Measurements from ENCODE around the gene KIFAP3. TPM values are rescaled to one million over a fixed set of nuclear protein-coding genes. Genes with fewer than 3 reads are reported as not detected.
"Not testable (repeated sequence)": the region's sequence is repeated elsewhere in the genome, so short reads cannot be mapped to it uniquely, and the experiment has no call there.

KIFAP3 gene
- total RNA-seq, result 1 to 10 TPM; 8.7 to 8.8 TPM

- intact Hi-C loops (cut with micrococcal nuclease), result loop anchor here (1.0 to 10.0 kb wide), 11 partner anchors 64 to 1413 kb away; partner anchors contain the start of genes BLZF1, FMO4, GORAB and PRRC2C
- Mint-ChIP-seq H3K27me3 (ENCODE audit: low read depth) (no peaks in the 10 kb centered on the region), H3K27ac (peak within 1 kb of the TSS; percentile 74), H3K9me3 (peaks cover 8% of the 10 kb centered on the region), H3K4me3 (peak within 1 kb of the TSS; percentile 92), H3K36me3 (ENCODE audit: low read depth) (peaks cover 2% of the 10 kb centered on the region), H3K4me1 (ENCODE audit: low read depth) (peaks cover 48% of the 10 kb centered on the region)
- peak; percentile 98 for DNase-seq
- CTCF ChIA-PET, result interaction anchor here (0.7 to 1.7 kb wide), 4 partner anchors 9 to 145 kb away, joined by 3 to 4 read pairs (median 4); no protein-coding TSS in a partner anchor
Observed at GRCh38 chr1:170074250-170075157, at the start of gene KIFAP3. TSS of gene KIFAP3 (minus strand) at chr1:170074695. CDS start at chr1:170074467, 228 bp downstream.

GRCh38 chr1:170122366-170122765, 47.9 kb upstream of the KIFAP3 start:
- Mint-ChIP-seq H3K4me1 (ENCODE audit: low read depth) (no peaks in the 10 kb centered on the region), H3K36me3 (ENCODE audit: low read depth) (no peaks in the 10 kb centered on the region), H3K27me3 (ENCODE audit: low read depth) (peaks cover 6% of the 10 kb centered on the region), H3K4me3 (no peak overlapping the region), H3K27ac (no peak overlapping the region), H3K9me3 (peaks cover 7% of the 10 kb centered on the region)
- intact Hi-C loops (cut with micrococcal nuclease), result no loop called here
- CTCF ChIA-PET, result no interaction called here
- no peak for DNase-seq

GRCh38 chr1:170114906-170115305, 40.4 kb upstream of the KIFAP3 start:
- Mint-ChIP-seq H3K27me3 (ENCODE audit: low read depth) (peaks cover 13% of the 10 kb centered on the region), H3K9me3 (no peaks in the 10 kb centered on the region), H3K36me3 (ENCODE audit: low read depth) (no peaks in the 10 kb centered on the region), H3K4me1 (ENCODE audit: low read depth) (no peaks in the 10 kb centered on the region), H3K4me3 (no peak overlapping the region), H3K27ac (no peak overlapping the region)
- no peak for DNase-seq
- intact Hi-C loops (cut with micrococcal nuclease), result no loop called here
- CTCF ChIA-PET, result no interaction called here

- H3K36me3 Mint-ChIP-seq (ENCODE audit: low read depth); CTCF ChIA-PET; H3K4me1 Mint-ChIP-seq (ENCODE audit: low read depth); H3K9me3 Mint-ChIP-seq; DNase-seq; H3K27ac Mint-ChIP-seq; H3K27me3 Mint-ChIP-seq (ENCODE audit: low read depth); H3K4me3 Mint-ChIP-seq; intact Hi-C loops (cut with micrococcal nuclease): not testable (repeated sequence)
Observed at GRCh38 chr1:170113140-170113539, 38.6 kb upstream of the KIFAP3 start.

GRCh38 chr1:170097449-170097948, 23.0 kb upstream of the KIFAP3 start:
- H3K36me3 Mint-ChIP-seq (ENCODE audit: low read depth), result peaks cover 1% of the 10 kb centered on the region

GRCh38 chr1:170096806-170097340, 22.4 kb upstream of the KIFAP3 start:
- Mint-ChIP-seq H3K4me1 (ENCODE audit: low read depth) (no peaks in the 10 kb centered on the region), H3K4me3 (no peak overlapping the region)
- intact Hi-C loops (cut with micrococcal nuclease), result no loop called here

More at GRCh38 chr1:170097449-170097948, 23.0 kb upstream of the KIFAP3 start:
- Mint-ChIP-seq H3K4me3 (no peak overlapping the region), H3K9me3 (peaks cover 6% of the 10 kb centered on the region), H3K27me3 (ENCODE audit: low read depth) (peaks cover 11% of the 10 kb centered on the region), H3K27ac (no peak overlapping the region), H3K4me1 (ENCODE audit: low read depth) (no peaks in the 10 kb centered on the region)
- intact Hi-C loops (cut with micrococcal nuclease), result no loop called here
- DNase-seq, result no peak
- CTCF ChIA-PET, result no interaction called here

GRCh38 chr1:170095976-170096748, 21.7 kb upstream of the KIFAP3 start:
- no peak overlapping the region for H3K27ac Mint-ChIP-seq
- intact Hi-C loops (cut with micrococcal nuclease), result no loop called here
- H3K4me1 Mint-ChIP-seq (ENCODE audit: low read depth), result no peaks in the 10 kb centered on the region
- peaks cover 3% of the 10 kb centered on the region for H3K36me3 Mint-ChIP-seq (ENCODE audit: low read depth)
- no peak for DNase-seq
- H3K4me3 Mint-ChIP-seq, result no peak overlapping the region
- peaks cover 11% of the 10 kb centered on the region for H3K27me3 Mint-ChIP-seq (ENCODE audit: low read depth)
- CTCF ChIA-PET, result interaction anchor here (0.6 kb wide), 1 partner anchor 593 kb away, joined by 4 read pairs; no protein-coding TSS in a partner anchor
- H3K9me3 Mint-ChIP-seq, result peaks cover 9% of the 10 kb centered on the region

More at GRCh38 chr1:170096806-170097340, 22.4 kb upstream of the KIFAP3 start:
- CTCF ChIA-PET, result interaction anchor here (0.6 kb wide), 1 partner anchor 592 kb away, joined by 4 read pairs; no protein-coding TSS in a partner anchor
- Mint-ChIP-seq H3K9me3 (peaks cover 6% of the 10 kb centered on the region), H3K27ac (no peak overlapping the region), H3K27me3 (ENCODE audit: low read depth) (peaks cover 11% of the 10 kb centered on the region), H3K36me3 (ENCODE audit: low read depth) (peaks cover 1% of the 10 kb centered on the region)
- no peak for DNase-seq

GRCh38 chr1:170094697-170095616, 20.5 kb upstream of the KIFAP3 start:
- H3K4me3 Mint-ChIP-seq; H3K9me3 Mint-ChIP-seq; CTCF ChIA-PET; DNase-seq; H3K36me3 Mint-ChIP-seq (ENCODE audit: low read depth); H3K27ac Mint-ChIP-seq; intact Hi-C loops (cut with micrococcal nuclease); H3K4me1 Mint-ChIP-seq (ENCODE audit: low read depth): not testable (repeated sequence)
- peaks cover 11% of the 10 kb centered on the region for H3K27me3 Mint-ChIP-seq (ENCODE audit: low read depth)

GRCh38 chr1:170086399-170087032, 12.0 kb upstream of the KIFAP3 start:
- no peaks in the 10 kb centered on the region for H3K9me3 Mint-ChIP-seq
- intact Hi-C loops (cut with micrococcal nuclease), result no loop called here

GRCh38 chr1:170085091-170085490, 10.6 kb upstream of the KIFAP3 start:
- Mint-ChIP-seq H3K9me3 (no peaks in the 10 kb centered on the region), H3K36me3 (ENCODE audit: low read depth) (no peaks in the 10 kb centered on the region), H3K4me1 (ENCODE audit: low read depth) (no peaks in the 10 kb centered on the region), H3K27me3 (ENCODE audit: low read depth) (no peaks in the 10 kb centered on the region), H3K27ac (no peak overlapping the region), H3K4me3 (no peak overlapping the region)
- CTCF ChIA-PET, result interaction anchor here (1.0 kb wide), 1 partner anchor 42 kb away, joined by 3 read pairs; no protein-coding TSS in a partner anchor
- DNase-seq, result no peak
- intact Hi-C loops (cut with micrococcal nuclease), result no loop called here

More at GRCh38 chr1:170086399-170087032, 12.0 kb upstream of the KIFAP3 start:
- Mint-ChIP-seq H3K27ac (no peak overlapping the region), H3K27me3 (ENCODE audit: low read depth) (no peaks in the 10 kb centered on the region), H3K36me3 (ENCODE audit: low read depth) (no peaks in the 10 kb centered on the region), H3K4me3 (no peak overlapping the region), H3K4me1 (ENCODE audit: low read depth) (no peaks in the 10 kb centered on the region)
- CTCF ChIA-PET, result no interaction called here
- DNase-seq, result no peak

Measured in activated naive CD4-positive, alpha-beta T cell treated with anti-CD3 and anti-CD28 coated beads for 36 hours (primary cell).